ENCODE data around the gene CATSPERZ. TPM values are rescaled to one million over a fixed set of nuclear protein-coding genes. Genes with fewer than 3 reads are reported as not detected.

CATSPERZ gene
- total and polyA plus RNA-seq, 9 of the 15 experiments (the other 6 are each of a cell fraction or from before 2014, with no cell fraction given) = 0.86 to 8.5 (median 3.5) TPM

- TF ChIP-seq ZNF511 (CRISPR knock-in tag; IDR thresholded peaks at IDR 0.05) = peak; percentile 80
- TF ChIP-seq IRF9 (tag; IDR thresholded peaks at IDR 0.05) = no peak
- peak; percentile 87; the same call in 1 of the 2 replicates for TF ChIP-seq XRCC5 (IDR thresholded peaks at IDR 0.05; ENCODE audit: low read depth, low read length)
- 0 out of 2 replicates have a peak, but pooled peaks have one; percentile 37 for TF ChIP-seq ZNF311 (CRISPR knock-in tag; IDR thresholded peaks at IDR 0.05)
- peak; percentile 96 for TF ChIP-seq MAX (CRISPR knock-in tag; IDR thresholded peaks at IDR 0.05)
- no peak for TF ChIP-seq KDM4B (IDR thresholded peaks at IDR 0.05; ENCODE audit: borderline replicate concordance in 2 of 2, low read depth in 1 of 2)
- no peak for TF ChIP-seq ZNF561 (CRISPR knock-in tag; conservative IDR thresholded peaks at IDR 0.05)
- TF ChIP-seq GABPB1 (CRISPR knock-in tag; IDR thresholded peaks at IDR 0.05) = peak; percentile 60; the same call in 1 of the 2 replicates
- TF ChIP-seq GTF3C2 (IDR thresholded peaks at IDR 0.05; ENCODE audit: borderline replicate concordance, extremely low read depth, insufficient read length) = no peak
- TF ChIP-seq NR1H2 (CRISPR knock-in tag; IDR thresholded peaks at IDR 0.05) = no peak; the same call in 1 of the 2 replicates
- TF ChIP-seq L3MBTL2 (IDR thresholded peaks at IDR 0.05) = peak; percentile 89
- TF ChIP-seq TBP (optimal IDR thresholded peaks at IDR 0.05; ENCODE audit: low read depth, low read length) = peak; percentile 36
- TF ChIP-seq ZKSCAN1 (IDR thresholded peaks at IDR 0.05; ENCODE audit: low read depth, low read length) = no peak
- no peak for TF ChIP-seq RHOXF2B (CRISPR knock-in tag; conservative IDR thresholded peaks at IDR 0.05)
- no peak for TF ChIP-seq BMI1 (IDR thresholded peaks at IDR 0.05; ENCODE audit: low read length)
- TF ChIP-seq CXXC5 (CRISPR knock-in tag; IDR thresholded peaks at IDR 0.05) = no peak; the same call in 1 of the 2 replicates
- no peak for TF ChIP-seq CHAMP1 (IDR thresholded peaks at IDR 0.05)
- TF ChIP-seq TCF15 (CRISPR knock-in tag; IDR thresholded peaks at IDR 0.05) = no peak
- TF ChIP-seq E2F4 (CRISPR knock-in tag; IDR thresholded peaks at IDR 0.05; ENCODE audit: low read depth) = no peak
Observed at GRCh38 chr11:64304316-64305072, 4.3 kb downstream of the CATSPERZ start (continued).
